ENCODE measurements around the gene PPP3CA. TPM values are rescaled to one million over a fixed set of nuclear protein-coding genes. Genes with fewer than 3 reads are reported as not detected.

PPP3CA gene
- polyA plus RNA-seq, 1 donor (not counting 4 experiments of a cell fraction or from before 2014, with no cell fraction given) = 43.3 TPM

- FAIRE-seq (no peak), DNase-seq (ENCODE audit: low read depth, low spot score) (no peak)
- Histone ChIP-seq H3K36me3 (ENCODE audit: control insufficient read depth in 2 of 2, extremely low read depth in 1 of 2, insufficient read depth in 2 of 2, low read length in 2 of 2) (peaks cover 5 to 8% of the 10 kb centered on the region in 2 experiments), H3K27me3 (ENCODE audit: control insufficient read depth, extremely low read depth, insufficient read depth, low read length) (no peaks in the 10 kb centered on the region), H4K20me1 (ENCODE audit: control insufficient read depth, extremely low read depth, insufficient read depth, low read length) (no peaks in the 10 kb centered on the region), H3K9me3 (ENCODE audit: control insufficient read depth, low read depth, low read length) (no peaks in the 10 kb centered on the region), H2AFZ (ENCODE audit: control insufficient read depth, low read length) (no peak overlapping the region), H3K4me1 (ENCODE audit: control insufficient read depth, extremely low read depth, insufficient read depth, low read length) (no peaks in the 10 kb centered on the region), H3K9ac (ENCODE audit: control insufficient read depth, extremely low read depth, insufficient read depth, low read length) (no peak overlapping the region), H3K4me3 (ENCODE audit: control insufficient read depth in 2 of 3, extremely low read depth in 1 of 3, insufficient read depth in 2 of 3, low read depth in 1 of 3, low read length in 3 of 3) (no peak overlapping the region), H3K9me1 (ENCODE audit: control insufficient read depth, extremely low read depth, insufficient read depth, low read length) (no peaks in the 10 kb centered on the region), H3K4me2 (ENCODE audit: control insufficient read depth, extremely low read depth, insufficient read depth, low read depth, low read length) (no peak overlapping the region), H3K79me2 (ENCODE audit: control insufficient read depth, insufficient read depth, low read length) (no peaks in the 10 kb centered on the region), H3K27ac (ENCODE audit: control insufficient read depth, insufficient read depth, low read length) (no peak overlapping the region)
- dilution Hi-C loops (cut with MboI; ENCODE audit: extremely low pct_ligation_motif_present, low sequenced_read_pairs) = no loop called here
- TF ChIP-seq EZH2 (IDR thresholded peaks at IDR 0.05; ENCODE audit: low read length) (no peak), CTCF (optimal IDR thresholded peaks at IDR 0.05 in 1 of 3, IDR thresholded peaks at IDR 0.05 in 1 of 3, conservative IDR thresholded peaks at IDR 0.05 in 1 of 3; ENCODE audit: extremely low read depth in 1 of 3, insufficient read depth in 2 of 3, low read length in 3 of 3) (no peak)
Observed at GRCh38 chr4:101078950-101079349, 268.4 kb downstream of the PPP3CA start.

- Histone ChIP-seq H4K20me1 (ENCODE audit: control insufficient read depth, extremely low read depth, insufficient read depth, low read length) (no peaks in the 10 kb centered on the region), H3K9me1 (ENCODE audit: control insufficient read depth, extremely low read depth, insufficient read depth, low read length) (no peaks in the 10 kb centered on the region), H3K36me3 (ENCODE audit: control insufficient read depth in 2 of 2, extremely low read depth in 1 of 2, insufficient read depth in 2 of 2, low read length in 2 of 2) (peaks cover 5 to 8% of the 10 kb centered on the region in 2 experiments), H3K4me1 (ENCODE audit: control insufficient read depth, extremely low read depth, insufficient read depth, low read length) (no peaks in the 10 kb centered on the region), H3K79me2 (ENCODE audit: control insufficient read depth, insufficient read depth, low read length) (no peaks in the 10 kb centered on the region), H3K4me3 (ENCODE audit: control insufficient read depth in 2 of 3, extremely low read depth in 1 of 3, insufficient read depth in 2 of 3, low read depth in 1 of 3, low read length in 3 of 3) (no peak overlapping the region), H3K27me3 (ENCODE audit: control insufficient read depth, extremely low read depth, insufficient read depth, low read length) (no peaks in the 10 kb centered on the region), H2AFZ (ENCODE audit: control insufficient read depth, low read length) (no peak overlapping the region), H3K9ac (ENCODE audit: control insufficient read depth, extremely low read depth, insufficient read depth, low read length) (no peak overlapping the region), H3K9me3 (ENCODE audit: control insufficient read depth, low read depth, low read length) (no peaks in the 10 kb centered on the region), H3K4me2 (ENCODE audit: control insufficient read depth, extremely low read depth, insufficient read depth, low read depth, low read length) (no peak overlapping the region), H3K27ac (ENCODE audit: control insufficient read depth, insufficient read depth, low read length) (no peak overlapping the region)
- dilution Hi-C loops (cut with MboI; ENCODE audit: extremely low pct_ligation_motif_present, low sequenced_read_pairs) = no loop called here
- FAIRE-seq = no peak
- TF ChIP-seq EZH2 (IDR thresholded peaks at IDR 0.05; ENCODE audit: low read length) = no peak
- TF ChIP-seq CTCF (optimal IDR thresholded peaks at IDR 0.05 in 1 of 3, IDR thresholded peaks at IDR 0.05 in 1 of 3, conservative IDR thresholded peaks at IDR 0.05 in 1 of 3; ENCODE audit: extremely low read depth in 1 of 3, insufficient read depth in 2 of 3, low read length in 3 of 3) = no peak
- DNase-seq (ENCODE audit: low read depth, low spot score) = no peak
Observed at GRCh38 chr4:101076032-101076431, 271.3 kb downstream of the PPP3CA start.
